Measurements from ENCODE around the gene CASP3. TPM values are rescaled to one million over a fixed set of nuclear protein-coding genes. Genes with fewer than 3 reads are reported as not detected.
"Not testable (repeated sequence)": the region's sequence is repeated elsewhere in the genome, so short reads cannot be mapped to it uniquely, and the experiment has no call there.

Gene CASP3
- total RNA-seq, 2 donors from 2014 or later = 45.4 to 57.9 TPM

DNA sequence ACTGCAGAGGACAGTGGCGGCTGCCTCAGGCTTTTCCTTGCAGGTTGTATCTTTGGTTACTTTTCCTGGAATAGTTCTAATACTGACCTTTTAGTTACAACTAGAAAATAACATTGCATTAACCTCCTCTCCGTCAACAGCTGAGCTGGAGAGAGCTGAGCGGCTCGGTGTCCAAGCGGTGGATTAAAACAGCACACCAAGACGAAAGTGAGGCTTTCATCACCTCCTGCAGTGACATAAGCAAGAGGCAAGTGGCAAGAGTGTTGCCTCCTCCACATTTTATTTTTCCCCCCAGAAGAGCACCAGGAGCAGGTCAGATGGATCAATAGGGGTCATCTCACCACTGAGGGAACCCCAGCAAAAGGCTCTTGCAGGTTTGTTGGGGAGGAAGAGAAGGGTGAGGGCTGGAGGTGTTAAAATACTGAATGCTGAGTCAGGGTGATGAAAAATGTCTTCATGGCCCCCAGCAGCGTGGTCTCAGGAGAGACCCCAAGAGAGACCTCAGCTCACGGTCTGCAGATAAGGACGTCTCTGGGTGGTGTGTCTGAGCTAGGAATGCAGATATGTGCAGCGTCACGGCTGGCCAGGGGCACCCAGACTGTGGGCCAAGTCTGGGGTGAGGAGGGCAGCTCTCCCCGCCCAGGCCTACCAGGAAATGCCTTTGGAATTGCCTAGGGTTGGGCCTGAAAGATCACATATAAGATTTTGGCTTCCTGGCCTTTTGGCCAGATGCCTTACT lies 50.3 kb downstream of the CASP3 start:
- no peaks in the 10 kb centered on the region for H3K9me3 ChIP-seq
- no peak overlapping the region for H3K9ac ChIP-seq (ENCODE audit: low read depth in 2 of 2, low read length in 2 of 2)
- no peak for DNase-seq
- no peak overlapping the region for H3K27ac ChIP-seq
- H3K27me3 ChIP-seq = no peaks in the 10 kb centered on the region
- no peak overlapping the region for H3K4me3 ChIP-seq
- no peaks in the 10 kb centered on the region for H3K36me3 ChIP-seq
- TF ChIP-seq, protein P1, sequence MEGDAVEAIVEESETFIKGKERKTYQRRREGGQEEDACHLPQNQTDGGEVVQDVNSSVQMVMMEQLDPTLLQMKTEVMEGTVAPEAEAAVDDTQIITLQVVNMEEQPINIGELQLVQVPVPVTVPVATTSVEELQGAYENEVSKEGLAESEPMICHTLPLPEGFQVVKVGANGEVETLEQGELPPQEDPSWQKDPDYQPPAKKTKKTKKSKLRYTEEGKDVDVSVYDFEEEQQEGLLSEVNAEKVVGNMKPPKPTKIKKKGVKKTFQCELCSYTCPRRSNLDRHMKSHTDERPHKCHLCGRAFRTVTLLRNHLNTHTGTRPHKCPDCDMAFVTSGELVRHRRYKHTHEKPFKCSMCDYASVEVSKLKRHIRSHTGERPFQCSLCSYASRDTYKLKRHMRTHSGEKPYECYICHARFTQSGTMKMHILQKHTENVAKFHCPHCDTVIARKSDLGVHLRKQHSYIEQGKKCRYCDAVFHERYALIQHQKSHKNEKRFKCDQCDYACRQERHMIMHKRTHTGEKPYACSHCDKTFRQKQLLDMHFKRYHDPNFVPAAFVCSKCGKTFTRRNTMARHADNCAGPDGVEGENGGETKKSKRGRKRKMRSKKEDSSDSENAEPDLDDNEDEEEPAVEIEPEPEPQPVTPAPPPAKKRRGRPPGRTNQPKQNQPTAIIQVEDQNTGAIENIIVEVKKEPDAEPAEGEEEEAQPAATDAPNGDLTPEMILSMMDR (IDR thresholded peaks at IDR 0.05) = no peak
- intact Hi-C loops (cut with DNase I) = no loop called here
- no peaks in the 10 kb centered on the region for H3K4me1 ChIP-seq

DNA sequence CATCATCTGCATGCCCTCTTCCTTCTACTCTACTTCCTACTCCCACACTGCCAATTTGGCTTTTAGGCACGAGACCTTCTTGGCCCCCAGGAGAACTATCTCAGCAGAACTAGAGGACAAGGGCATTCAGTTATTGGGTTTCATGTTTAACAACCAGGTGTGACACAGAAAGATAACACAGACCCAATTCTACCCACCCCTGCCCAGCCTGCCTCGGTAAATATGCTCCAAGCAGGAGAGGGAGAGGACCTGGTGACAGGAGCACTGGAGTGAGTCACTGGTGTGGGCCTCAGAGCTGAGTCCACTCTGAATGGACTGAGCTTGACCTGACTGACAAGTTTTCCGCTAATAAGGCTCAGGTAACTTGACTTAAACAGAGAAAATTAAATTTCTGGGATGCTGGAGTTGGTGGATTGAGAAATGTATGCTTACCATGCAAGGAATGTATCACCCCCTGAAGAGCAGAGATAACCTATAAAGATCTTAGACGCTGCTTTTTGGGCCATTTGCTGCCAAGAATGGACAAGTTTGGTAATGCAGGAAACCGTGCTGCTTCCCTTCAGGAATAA lies 52.5 kb downstream of the CASP3 start:
- Histone ChIP-seq H3K4me3 (no peak overlapping the region), H3K27me3 (no peaks in the 10 kb centered on the region), H3K36me3 (no peaks in the 10 kb centered on the region), H3K9me3 (no peaks in the 10 kb centered on the region), H3K4me1 (no peaks in the 10 kb centered on the region), H3K27ac (no peak overlapping the region), H3K9ac (ENCODE audit: low read depth in 2 of 2, low read length in 2 of 2) (no peak overlapping the region)
- intact Hi-C loops (cut with DNase I) = no loop called here
- no peak for DNase-seq
- TF ChIP-seq, protein P1 (IDR thresholded peaks at IDR 0.05) = no peak

DNA sequence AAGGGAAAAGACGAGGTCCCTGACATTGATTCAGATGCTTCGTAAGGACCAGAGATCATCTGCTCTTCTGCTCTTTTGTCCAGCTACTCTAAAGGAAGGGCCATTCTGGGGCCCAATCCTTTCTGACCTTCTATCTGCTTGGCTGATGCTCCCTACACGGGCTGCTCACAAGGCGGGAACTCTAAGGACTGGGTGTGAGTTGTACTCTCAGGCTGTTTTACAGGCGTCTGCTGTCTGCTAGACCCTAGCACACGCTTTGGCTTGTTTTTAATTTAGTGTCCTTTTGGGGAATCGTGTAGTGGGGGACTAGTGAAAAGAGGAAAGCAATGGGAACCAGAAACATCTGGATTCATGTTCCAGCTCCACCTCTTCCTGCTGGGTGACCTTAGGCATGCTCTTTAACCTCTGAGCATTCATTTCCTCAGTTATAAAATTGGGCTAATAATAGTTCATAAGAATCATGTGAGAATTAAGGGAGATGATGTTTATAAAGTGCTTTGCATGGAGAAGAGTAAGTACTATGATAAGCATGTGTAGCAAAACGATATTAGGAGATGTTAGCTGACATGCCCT lies 53.1 kb downstream of the CASP3 start:
- no peaks in the 10 kb centered on the region for H3K36me3 ChIP-seq
- no peak for DNase-seq
- no peaks in the 10 kb centered on the region for H3K4me1 ChIP-seq
- H3K27ac ChIP-seq = no peak overlapping the region
- intact Hi-C loops (cut with DNase I) = no loop called here
- H3K4me3 ChIP-seq = no peak overlapping the region
- H3K9ac ChIP-seq (ENCODE audit: low read depth in 2 of 2, low read length in 2 of 2) = no peak overlapping the region
- TF ChIP-seq, protein P1 (IDR thresholded peaks at IDR 0.05) = no peak
- no peaks in the 10 kb centered on the region for H3K9me3 ChIP-seq
- no peaks in the 10 kb centered on the region for H3K27me3 ChIP-seq

DNA sequence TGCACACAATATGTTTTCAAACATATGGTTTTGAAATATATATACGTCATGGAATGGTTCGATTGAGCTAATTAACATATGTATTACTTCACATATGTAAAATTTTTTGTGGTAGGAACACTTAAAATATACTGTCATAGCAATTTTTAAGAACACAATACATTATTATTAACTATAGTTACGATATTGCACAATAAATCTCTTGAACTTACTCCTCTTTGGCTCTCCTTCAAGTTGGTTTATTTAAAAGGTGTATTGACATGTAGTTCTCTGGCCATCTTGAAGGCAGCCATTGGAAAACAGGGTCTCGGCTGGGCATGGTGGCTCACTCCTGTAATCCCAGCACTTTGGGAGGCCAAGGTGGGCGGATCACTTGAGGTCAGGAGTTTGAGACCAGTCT lies 53.8 kb downstream of the CASP3 start:
- Histone ChIP-seq H3K36me3 (no peaks in the 10 kb centered on the region), H3K4me1 (no peaks in the 10 kb centered on the region), H3K4me3 (no peak overlapping the region), H3K9me3 (no peaks in the 10 kb centered on the region), H3K27ac (no peak overlapping the region), H3K9ac (ENCODE audit: low read depth in 2 of 2, low read length in 2 of 2) (no peak overlapping the region), H3K27me3 (no peaks in the 10 kb centered on the region)
- TF ChIP-seq, protein P1 (IDR thresholded peaks at IDR 0.05) = no peak
- DNase-seq = no peak
- intact Hi-C loops (cut with DNase I) = no loop called here

DNA sequence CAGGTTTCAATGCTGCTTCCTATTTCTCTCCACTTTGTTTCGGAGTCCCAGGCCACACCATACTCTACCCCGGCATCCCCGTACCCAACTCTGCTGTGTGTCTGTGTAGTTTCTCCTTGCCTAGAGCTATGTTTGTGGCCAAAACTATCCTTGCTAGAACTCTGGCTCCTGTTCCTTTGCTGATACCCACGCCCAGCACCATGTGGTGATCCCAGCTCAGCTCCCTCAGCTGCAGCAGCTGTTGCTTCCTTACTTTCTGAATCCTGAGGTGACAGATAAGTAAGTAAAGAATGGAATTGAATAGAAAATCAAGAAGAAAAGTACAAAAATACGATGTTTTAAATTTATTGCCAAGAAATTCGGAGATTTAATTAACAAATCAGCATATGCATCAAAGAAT lies 55.8 kb downstream of the CASP3 start:
- H3K9me3 ChIP-seq = no peaks in the 10 kb centered on the region
- H3K4me3 ChIP-seq = no peak overlapping the region
- H3K27ac ChIP-seq = no peak overlapping the region
- DNase-seq = no peak
- TF ChIP-seq, protein P1 (IDR thresholded peaks at IDR 0.05) = no peak
- H3K36me3 ChIP-seq = no peaks in the 10 kb centered on the region
- H3K9ac ChIP-seq (ENCODE audit: low read depth in 2 of 2, low read length in 2 of 2) = no peak overlapping the region
- intact Hi-C loops (cut with DNase I) = no loop called here
- no peaks in the 10 kb centered on the region for H3K27me3 ChIP-seq
- no peaks in the 10 kb centered on the region for H3K4me1 ChIP-seq

DNA sequence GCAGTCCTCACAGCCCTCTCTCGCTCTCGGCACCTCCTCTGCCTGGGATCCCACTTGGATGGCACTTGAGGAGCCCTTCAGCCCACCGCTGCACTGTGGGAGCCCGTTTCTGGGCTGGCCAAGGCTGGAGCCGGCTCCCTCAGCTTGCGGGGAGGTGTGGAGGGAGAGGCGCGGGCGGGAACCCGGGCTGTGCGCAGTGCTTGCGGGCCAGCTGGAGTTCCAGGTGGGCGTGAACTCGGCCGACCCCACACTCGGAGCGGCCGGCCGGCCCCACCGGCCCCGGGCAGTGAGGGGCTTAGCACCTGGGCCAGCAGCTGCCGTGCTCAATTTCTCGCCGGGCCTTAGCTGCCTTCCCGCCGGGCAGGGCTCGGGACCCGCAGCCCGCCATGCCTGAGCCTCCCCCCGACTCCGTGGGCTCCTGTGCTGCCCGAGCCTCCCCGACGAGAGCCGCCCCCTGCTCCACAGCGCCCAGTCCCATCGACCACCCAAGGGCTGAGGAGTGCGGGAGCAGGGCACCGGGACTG lies 57.4 kb downstream of the CASP3 start:
- H3K9me3 ChIP-seq; H3K27ac ChIP-seq; H3K9ac ChIP-seq (ENCODE audit: low read depth in 2 of 2, low read length in 2 of 2); DNase-seq; H3K36me3 ChIP-seq; H3K4me3 ChIP-seq; H3K4me1 ChIP-seq; intact Hi-C loops (cut with DNase I); H3K27me3 ChIP-seq: not testable (repeated sequence)
